HG03469 (cell line): ENCODE results near the gene RNF181.
A peak's percentile ranks its signal among the peaks of the same experiment; 100 is the strongest.
"Not testable (repeated sequence)": the region's sequence is repeated elsewhere in the genome, so short reads cannot be mapped to it uniquely, and the experiment has no call there.

Source experiments
- ATAC-seq: cut with Tn5 transposase; IDR thresholded peaks from one replicate; pipeline ENCODE4 v1.9.1; 2021; ENCODE audit warnings: mild to moderate bottlenecking, moderate library complexity, moderate number of reproducible peaks; ENCODE audit not compliant: unreplicated experiment

RNF181 gene

GRCh38 chr2:85595301-85596025 is at the start of gene RNF181:
TSS of gene RNF181 (plus strand) at chr2:85595745. CDS start at chr2:85595764, 19 bp downstream.
- ATAC-seq = peak; percentile 97

- no peak for ATAC-seq
Observed at GRCh38 chr2:85545780-85546240, 49.7 kb upstream of the RNF181 start.

DNA sequence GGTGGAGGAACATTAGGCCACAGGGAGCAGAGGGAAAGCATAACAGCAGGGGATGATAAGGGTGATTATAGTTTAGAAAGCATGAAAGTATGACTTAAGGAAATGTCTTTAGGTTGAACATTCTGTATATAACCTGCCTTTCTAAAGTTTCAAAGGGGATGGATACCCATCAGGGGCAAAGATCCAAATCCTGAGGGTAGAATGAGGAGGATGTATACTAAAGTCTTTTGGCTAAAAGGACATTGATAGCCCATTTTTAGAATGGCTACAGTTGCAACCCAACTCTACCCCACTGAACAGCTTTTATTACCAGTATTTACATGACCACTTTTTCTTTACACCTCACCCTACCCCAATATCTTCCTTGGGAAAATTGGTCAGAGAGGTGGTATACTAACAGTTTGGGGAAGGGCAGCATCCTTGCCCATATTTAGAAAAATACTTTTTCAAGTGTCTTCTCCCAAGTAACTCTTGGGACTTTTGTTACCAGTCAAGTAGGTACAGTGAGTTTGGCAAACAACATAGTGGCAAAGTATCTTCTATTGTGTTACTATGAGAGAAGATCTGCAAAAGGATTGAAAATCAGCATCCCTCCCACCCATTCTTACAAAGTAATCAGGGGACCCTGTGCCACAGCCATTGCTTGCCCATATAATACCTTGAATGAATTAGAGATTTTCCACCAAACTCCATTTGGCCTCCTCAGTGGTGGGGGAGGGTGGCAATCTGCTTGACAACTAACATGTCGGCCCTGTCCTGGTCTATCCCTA is 48.3 kb upstream of the RNF181 start:
- no peak for ATAC-seq

DNA sequence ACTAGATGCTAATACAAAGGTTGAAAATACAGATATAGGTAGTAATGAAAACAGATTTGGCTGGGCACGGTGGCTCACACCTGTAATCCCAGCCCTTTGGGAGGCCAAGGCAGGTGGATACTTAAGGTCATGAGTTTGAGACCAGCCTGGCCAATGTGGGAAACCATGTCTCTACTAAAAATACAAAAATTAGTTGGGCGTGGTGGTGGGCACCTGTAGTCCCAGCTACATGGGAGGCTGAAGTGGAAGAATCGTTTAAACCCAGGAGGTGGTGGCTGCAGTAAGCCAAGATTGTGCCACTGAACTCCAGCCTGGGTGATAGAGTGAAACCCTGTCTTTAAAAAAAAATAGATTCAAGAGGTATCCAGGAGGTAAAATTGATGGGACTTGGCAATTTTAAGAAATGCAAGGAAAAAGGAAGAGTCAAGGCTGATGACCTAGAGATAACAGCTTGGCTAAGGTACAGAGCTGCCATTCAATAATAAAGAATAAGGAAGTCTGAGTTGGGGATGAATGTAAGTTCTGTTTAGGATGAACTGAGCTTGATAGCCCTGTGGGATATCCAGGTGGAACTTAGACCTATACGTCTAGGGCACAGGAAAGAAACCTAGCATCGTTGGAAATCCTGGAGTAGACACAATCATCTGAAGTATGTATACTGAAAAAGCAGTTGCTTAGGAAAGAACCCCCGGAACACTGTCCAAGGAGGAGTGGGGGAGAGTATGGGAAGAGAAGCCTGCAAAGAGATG is 47.5 kb upstream of the RNF181 start:
- ATAC-seq = no peak

DNA sequence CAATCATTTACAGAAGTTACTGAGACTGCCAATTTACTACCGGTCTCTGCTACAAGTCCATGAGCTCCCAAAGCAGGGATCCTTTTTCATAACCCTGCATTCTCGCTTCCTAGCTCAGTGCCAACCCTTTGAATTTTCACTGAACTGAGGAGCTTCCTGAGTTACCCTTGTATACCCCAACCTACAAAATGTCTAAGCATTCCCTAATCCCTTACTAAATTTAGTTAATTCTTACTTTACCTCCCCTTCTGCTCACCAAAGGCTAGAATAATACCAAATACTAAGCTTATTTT is 47.0 kb upstream of the RNF181 start:
- ATAC-seq = no peak

DNA sequence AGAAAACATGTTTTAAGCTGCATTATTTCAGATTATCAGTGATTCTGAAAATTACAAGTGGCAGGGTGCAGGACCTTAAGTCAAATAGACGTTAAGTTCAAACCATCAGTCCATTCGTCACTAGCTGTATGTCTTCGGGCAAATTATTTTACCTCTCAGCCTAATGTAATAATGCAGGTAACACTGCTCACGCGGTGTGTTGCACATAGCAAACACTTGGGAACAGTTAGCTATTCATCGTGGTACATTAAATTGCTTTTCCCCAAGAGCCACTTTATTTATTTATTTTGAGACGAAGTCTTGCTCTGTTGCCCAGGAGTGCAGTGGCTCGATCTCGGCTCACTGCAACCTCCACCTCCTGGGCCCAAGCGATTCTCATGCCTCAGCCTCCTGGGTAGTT is 46.5 kb upstream of the RNF181 start:
- ATAC-seq = no peak

- no peak for ATAC-seq
Observed at GRCh38 chr2:85549826-85550225, 45.7 kb upstream of the RNF181 start.

DNA sequence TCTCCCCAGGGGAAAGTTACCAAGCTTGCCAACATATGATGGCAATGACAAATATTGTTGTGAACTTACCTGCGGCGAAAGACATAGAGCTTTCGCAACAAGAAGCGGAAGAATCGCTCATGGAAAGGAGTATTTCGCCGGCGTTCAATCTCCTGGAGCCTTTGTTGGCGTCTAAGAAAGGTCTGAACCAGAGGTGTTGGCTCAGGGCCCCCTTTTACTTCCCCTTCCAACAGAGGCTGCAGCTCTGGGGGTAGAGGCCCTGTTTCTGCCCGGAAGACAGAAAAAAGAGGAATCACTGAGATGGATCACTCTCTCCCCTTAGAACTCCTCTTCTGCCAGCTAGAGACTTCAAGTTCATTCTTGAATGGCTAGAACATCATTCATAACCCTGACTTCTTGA is 45.1 kb upstream of the RNF181 start:
- no peak for ATAC-seq

GRCh38 chr2:85551698-85552678 is 43.6 kb upstream of the RNF181 start:
- no peak for ATAC-seq

- no peak for ATAC-seq
Observed at GRCh38 chr2:85553184-85553583, 42.4 kb upstream of the RNF181 start.

GRCh38 chr2:85554980-85555612 is 40.4 kb upstream of the RNF181 start:
- no peak for ATAC-seq

DNA sequence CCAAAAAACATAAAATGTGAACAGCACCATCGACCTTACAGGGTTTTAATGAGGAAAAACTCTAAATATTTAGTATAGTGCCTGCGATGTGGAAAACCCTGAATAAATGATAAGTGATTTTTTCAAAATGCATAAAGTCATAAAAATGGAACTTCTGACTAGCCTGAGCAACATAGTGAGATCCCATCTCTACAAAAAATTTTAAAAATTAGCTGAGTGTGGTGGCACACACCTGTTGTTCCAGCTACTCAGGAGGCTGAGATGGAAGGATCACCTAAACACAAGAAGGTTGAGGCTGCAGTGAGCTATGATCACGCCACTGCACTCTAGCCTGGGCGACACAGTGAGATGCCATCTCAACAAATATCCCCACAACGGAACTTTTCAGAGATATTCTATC is 38.4 kb upstream of the RNF181 start:
- no peak for ATAC-seq

- no peak for ATAC-seq
Observed at GRCh38 chr2:85558160-85558559, 37.4 kb upstream of the RNF181 start.

- not testable (repeated sequence) for ATAC-seq
Observed at GRCh38 chr2:85560403-85560726, 35.2 kb upstream of the RNF181 start.

DNA sequence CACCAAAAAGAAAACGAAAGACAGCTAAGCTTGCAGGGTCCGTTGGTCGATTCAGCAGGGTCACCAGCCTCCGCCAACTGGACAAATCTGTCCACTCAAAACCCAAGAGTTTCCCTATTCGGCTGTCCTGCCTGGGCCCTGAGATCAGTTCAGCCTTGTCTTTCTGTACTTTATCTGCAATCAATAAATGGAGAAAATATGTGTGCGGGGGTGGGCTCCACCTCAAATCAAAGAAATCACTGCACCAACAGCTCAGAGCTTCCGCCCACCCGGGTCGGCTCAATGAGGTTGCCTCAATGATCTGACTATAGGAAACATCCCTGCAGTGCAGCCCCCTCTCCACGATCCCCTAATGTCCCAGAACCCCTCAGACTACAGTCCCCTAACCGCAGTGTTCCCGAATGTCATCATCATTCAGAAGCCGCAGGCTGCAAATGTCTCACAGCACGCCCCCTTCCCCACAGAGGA is 34.7 kb upstream of the RNF181 start:
- ATAC-seq = peak; percentile 12

DNA sequence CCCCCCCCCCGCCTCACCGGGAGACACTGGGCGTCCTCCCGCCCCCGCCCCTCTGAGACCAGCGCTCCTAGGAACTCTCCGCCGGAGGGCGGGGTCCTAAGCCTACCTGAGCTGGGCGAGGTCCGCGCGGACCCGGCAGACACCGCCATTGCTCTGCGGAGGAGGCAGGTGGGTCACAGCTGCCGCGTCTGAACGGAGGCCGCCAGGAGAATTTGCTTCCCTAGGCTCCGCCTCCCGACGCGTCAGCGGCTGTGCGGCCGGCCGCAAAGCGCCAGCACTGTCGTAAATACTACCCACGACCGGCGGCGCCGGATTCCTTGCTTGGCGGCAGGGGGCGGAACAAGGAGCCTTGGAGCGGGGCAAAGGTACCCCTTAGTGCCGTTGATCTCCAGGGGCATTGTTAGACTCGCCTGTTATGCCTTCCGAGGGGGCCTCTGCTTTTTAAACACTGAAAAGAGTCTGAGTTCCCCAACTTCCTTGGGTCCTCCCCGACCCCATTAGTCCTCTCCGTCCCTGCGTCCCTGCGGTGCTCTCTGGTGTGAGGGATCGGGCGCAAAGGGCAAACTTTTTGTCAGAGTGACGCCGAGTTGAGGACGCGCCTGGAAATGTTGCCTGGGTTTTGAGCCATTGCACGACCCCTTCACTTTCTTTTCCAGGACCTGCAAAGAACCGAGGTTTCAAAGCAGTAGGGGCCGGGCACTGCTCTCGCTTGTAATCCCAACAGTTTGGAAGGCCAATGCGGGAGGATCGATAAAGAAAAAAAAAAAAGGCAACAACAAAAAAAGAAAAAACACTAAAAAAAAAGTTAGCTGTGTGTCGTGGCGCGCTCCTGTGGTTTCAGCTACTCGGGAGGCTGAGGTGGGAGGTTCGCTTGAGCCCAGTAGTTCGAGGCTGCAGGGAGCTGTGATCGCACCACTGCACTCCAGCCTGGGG is 34.0 kb upstream of the RNF181 start, which contains the start of gene GGCX:
Gene GGCX (minus strand): TSS at position 214 of the 933 bp plus-strand sequence. CDS start 65 bp downstream, at position 149.
- peak; percentile 87 for ATAC-seq

DNA sequence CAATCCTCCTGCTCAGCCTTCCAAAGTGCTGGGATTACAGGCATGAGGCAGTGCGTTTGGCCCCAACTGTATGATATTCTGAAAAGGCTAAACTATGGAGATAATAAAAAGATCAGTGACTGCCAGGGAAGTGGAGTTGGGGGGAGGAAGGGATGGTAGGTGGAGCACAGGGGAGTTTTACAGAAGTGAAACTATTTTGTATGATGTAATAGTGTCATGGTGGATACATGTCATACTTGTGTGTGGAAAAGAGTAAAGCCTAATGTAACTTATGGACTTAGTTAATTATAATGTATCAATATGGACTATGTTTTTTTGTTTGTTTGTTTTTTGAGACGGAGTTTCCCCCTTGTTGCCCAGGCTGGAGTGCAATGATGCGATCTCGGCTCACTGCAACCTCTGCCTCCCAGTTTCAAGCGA is 31.4 kb upstream of the RNF181 start:
- no peak for ATAC-seq

DNA sequence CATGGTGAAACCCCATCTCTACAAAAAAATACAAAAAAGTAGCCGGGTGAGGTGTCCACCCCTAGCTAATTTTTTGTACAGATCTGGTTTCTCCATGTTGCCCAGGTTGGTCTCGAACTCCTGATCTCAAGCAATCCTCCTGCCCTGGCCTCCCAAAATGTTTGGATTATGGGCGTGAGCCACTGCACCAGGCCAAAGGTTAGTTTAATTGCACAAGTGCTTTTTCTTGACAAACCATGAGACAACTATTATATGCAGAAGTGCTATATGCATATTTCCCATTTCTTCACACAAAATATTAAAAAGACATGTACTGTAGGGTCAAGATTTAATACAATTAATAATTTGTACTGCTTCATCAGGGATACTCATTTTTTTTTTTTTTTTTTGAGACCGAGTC is 29.3 kb upstream of the RNF181 start:
- no peak for ATAC-seq

DNA sequence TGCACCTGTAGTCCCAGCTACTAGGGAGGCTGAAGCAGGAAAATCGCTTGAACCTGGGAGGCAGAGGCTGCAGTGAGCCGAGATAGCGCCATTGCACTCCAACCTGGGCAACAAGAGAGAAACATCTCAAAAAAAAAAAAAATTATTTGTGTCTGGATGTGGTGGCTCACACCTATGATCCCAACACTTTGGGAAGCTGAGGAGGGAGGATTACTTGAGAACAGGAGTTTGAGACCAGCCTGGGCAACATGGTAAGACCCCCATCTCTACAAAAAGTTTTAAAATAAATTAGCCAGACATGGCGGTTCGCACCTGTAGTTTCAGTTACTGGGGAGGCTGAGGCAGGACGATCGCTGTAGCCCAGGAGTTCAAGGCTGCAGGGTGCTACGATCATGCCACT is 19.8 kb upstream of the RNF181 start:
- no peak for ATAC-seq
